ENCODE data around the gene MAPK10. TPM values are rescaled to one million over a fixed set of nuclear protein-coding genes. Genes with fewer than 3 reads are reported as not detected.
A peak's percentile ranks its signal among the peaks of the same experiment; 100 is the strongest.

MAPK10 gene
- total and polyA plus RNA-seq, 2 experiments from 2014 or later, result 5.9 to 14.8 TPM

DNA sequence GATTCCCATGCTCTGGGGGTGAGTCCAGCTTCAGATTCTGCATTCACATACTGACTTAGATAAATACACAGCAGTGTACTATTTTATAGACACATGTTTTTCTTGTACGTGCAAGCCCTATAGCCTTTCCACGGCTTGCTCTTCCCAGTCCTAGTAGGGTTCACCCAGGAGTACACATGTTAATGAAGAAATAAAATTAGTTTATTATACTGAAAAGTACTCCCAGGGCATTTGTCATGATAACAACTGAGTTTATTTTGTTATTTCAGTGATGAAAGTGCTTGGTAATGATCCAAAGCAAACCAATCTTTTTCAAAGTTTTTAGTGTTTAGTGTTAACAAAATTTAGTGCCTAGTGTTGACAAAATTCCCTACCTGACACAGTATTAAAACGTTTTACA is 21.3 kb downstream of the MAPK10 start:
- TF ChIP-seq EZH2phosphoT487 (IDR thresholded peaks at IDR 0.05; ENCODE audit: low read depth, severe bottlenecking, unreplicated experiment) (no peak), EZH2 (IDR thresholded peaks at IDR 0.05; ENCODE audit: borderline replicate concordance) (no peak)
- TF ChIP-seq, protein P1, sequence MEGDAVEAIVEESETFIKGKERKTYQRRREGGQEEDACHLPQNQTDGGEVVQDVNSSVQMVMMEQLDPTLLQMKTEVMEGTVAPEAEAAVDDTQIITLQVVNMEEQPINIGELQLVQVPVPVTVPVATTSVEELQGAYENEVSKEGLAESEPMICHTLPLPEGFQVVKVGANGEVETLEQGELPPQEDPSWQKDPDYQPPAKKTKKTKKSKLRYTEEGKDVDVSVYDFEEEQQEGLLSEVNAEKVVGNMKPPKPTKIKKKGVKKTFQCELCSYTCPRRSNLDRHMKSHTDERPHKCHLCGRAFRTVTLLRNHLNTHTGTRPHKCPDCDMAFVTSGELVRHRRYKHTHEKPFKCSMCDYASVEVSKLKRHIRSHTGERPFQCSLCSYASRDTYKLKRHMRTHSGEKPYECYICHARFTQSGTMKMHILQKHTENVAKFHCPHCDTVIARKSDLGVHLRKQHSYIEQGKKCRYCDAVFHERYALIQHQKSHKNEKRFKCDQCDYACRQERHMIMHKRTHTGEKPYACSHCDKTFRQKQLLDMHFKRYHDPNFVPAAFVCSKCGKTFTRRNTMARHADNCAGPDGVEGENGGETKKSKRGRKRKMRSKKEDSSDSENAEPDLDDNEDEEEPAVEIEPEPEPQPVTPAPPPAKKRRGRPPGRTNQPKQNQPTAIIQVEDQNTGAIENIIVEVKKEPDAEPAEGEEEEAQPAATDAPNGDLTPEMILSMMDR (IDR thresholded peaks at IDR 0.05; ENCODE audit: poor library complexity), result no peak
- Histone ChIP-seq H3K4me3 (no peak overlapping the region), H3K27ac (peak overlapping the region; percentile 30), H3K4me1 (ENCODE audit: insufficient read depth) (no peaks in the 10 kb centered on the region), H2AFZ (no peak overlapping the region), H3K4me2 (no peak overlapping the region), H3K79me2 (no peaks in the 10 kb centered on the region), H4K20me1 (ENCODE audit: insufficient read depth, poor library complexity, severe bottlenecking) (no peaks in the 10 kb centered on the region), H3K27me3 (no peaks in the 10 kb centered on the region), H3K9me2 (replicated peaks; ENCODE audit: insufficient read depth) (no peaks in the 10 kb centered on the region), H3K36me3 (replicated peaks; ENCODE audit: insufficient read depth, low read depth) (no peaks in the 10 kb centered on the region), H3K9me3 (ENCODE audit: low read depth) (no peaks in the 10 kb centered on the region)
- WGBS (ENCODE audit: low lambda C conversion rate, missing lambda C conversion rate), result 60% methylated on average over 3 of the region's 3 CpGs
- no peak for DNase-seq (ENCODE audit: low spot score)

DNA sequence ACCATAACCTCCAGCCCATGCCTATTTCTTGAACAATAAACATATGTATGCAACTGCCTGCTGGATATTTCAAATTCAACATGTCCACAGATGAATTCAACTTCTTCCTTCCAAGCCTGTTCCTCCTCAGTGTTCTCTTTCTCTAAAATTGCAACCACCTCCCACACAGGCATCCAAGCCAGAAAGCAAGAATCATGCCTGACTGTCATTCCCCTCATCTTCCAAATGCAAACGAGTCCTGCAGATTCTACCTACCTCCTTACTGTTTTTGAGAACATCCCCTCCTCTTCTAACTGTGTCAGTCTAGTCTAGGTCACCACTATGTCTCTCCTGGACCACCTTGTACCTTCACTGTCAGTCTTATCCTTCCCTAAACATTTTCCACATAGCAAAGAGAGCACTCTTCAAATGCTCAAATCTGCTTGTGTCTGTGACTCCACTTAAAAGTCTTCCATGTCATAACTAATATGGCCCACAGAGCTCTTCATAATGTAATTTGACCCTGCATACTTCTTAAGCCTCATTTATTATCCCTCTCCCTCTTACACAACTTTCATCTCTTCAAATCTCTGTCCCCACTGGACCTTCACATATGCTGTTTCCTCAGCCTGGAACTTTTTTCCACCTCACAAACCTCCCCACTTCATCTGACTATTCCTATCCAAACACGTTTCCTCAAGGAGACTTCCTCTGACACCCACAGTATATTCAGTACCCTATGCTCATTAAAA is 25.7 kb downstream of the MAPK10 start:
- no peaks in the 10 kb centered on the region for H4K20me1 ChIP-seq (ENCODE audit: insufficient read depth, poor library complexity, severe bottlenecking)
- peaks cover 6% of the 10 kb centered on the region for H3K4me1 ChIP-seq (ENCODE audit: insufficient read depth)
- no peak overlapping the region for H3K4me3 ChIP-seq
- no peaks in the 10 kb centered on the region for H3K9me3 ChIP-seq (ENCODE audit: low read depth)
- no peak for DNase-seq (ENCODE audit: low spot score)
- no peak overlapping the region for H2AFZ ChIP-seq
- no peaks in the 10 kb centered on the region for H3K27me3 ChIP-seq
- TF ChIP-seq EZH2phosphoT487 (IDR thresholded peaks at IDR 0.05; ENCODE audit: low read depth, severe bottlenecking, unreplicated experiment) (no peak), EZH2 (IDR thresholded peaks at IDR 0.05; ENCODE audit: borderline replicate concordance) (no peak)
- TF ChIP-seq, protein P1 (IDR thresholded peaks at IDR 0.05; ENCODE audit: poor library complexity), result no peak
- no peaks in the 10 kb centered on the region for H3K9me2 ChIP-seq (replicated peaks; ENCODE audit: insufficient read depth)
- no peaks in the 10 kb centered on the region for H3K79me2 ChIP-seq
- no peak overlapping the region for H3K4me2 ChIP-seq
- H3K27ac ChIP-seq, result no peak overlapping the region
- 82% methylated on average over 2 of the region's 2 CpGs for WGBS (ENCODE audit: low lambda C conversion rate, missing lambda C conversion rate)
- H3K36me3 ChIP-seq (replicated peaks; ENCODE audit: insufficient read depth, low read depth), result no peaks in the 10 kb centered on the region

DNA sequence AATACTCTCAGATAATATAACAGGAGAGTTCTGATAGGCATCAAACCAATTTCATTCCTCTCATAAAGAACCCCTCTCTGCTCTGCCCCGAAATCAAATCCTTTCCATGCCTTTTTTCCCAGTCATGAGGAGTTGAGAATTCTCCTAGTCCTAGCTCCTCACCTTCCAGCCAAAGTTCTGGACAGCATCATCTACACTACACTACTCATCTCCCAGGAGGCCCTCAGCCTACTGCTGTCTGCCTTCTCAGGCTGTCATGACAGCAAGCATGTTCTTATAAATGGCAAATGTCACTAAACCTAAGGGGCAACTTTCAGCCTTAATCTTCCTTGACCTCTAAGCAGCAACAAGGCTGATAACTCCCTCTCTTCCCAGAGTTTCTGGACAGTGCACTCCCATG is 26.6 kb downstream of the MAPK10 start:
- H3K4me2 ChIP-seq, result no peak overlapping the region
- H3K9me3 ChIP-seq (ENCODE audit: low read depth), result no peaks in the 10 kb centered on the region
- no peak for DNase-seq (ENCODE audit: low spot score)
- no peak overlapping the region for H2AFZ ChIP-seq
- no peak overlapping the region for H3K27ac ChIP-seq
- no peaks in the 10 kb centered on the region for H3K79me2 ChIP-seq
- no peak for TF ChIP-seq EZH2phosphoT487 (IDR thresholded peaks at IDR 0.05; ENCODE audit: low read depth, severe bottlenecking, unreplicated experiment)
- TF ChIP-seq EZH2 (IDR thresholded peaks at IDR 0.05; ENCODE audit: borderline replicate concordance), result no peak
- TF ChIP-seq, protein P1 (IDR thresholded peaks at IDR 0.05; ENCODE audit: poor library complexity), result no peak
- peaks cover 6% of the 10 kb centered on the region for H3K4me1 ChIP-seq (ENCODE audit: insufficient read depth)
- no peak overlapping the region for H3K4me3 ChIP-seq
- H3K36me3 ChIP-seq (replicated peaks; ENCODE audit: insufficient read depth, low read depth), result no peaks in the 10 kb centered on the region
- 0% methylated on average over 1 of the region's 1 CpG for whole genome bisulfite sequencing (ENCODE audit: low lambda C conversion rate, missing lambda C conversion rate)
- H4K20me1 ChIP-seq (ENCODE audit: insufficient read depth, poor library complexity, severe bottlenecking), result no peaks in the 10 kb centered on the region
- no peaks in the 10 kb centered on the region for H3K9me2 ChIP-seq (replicated peaks; ENCODE audit: insufficient read depth)
- no peaks in the 10 kb centered on the region for H3K27me3 ChIP-seq

Data from hepatocyte (in vitro differentiated cells).